BE2C (cell line): ENCODE data around the gene MESP2.
"Not testable (repeated sequence)": the region's sequence is repeated elsewhere in the genome, so short reads cannot be mapped to it uniquely, and the experiment has no call there.

Experiments used
- DNase-seq: peaks from one replicate; pipeline ENCODE4 v3.0.0-alpha.2; 2020
- H3K27me3 ChIP-seq: fragments of 250-450 bp; sonication (Bioruptor Pico); 2 replicates; pipeline ENCODE4 v1.5.1; 2020; ENCODE audit warnings: mild to moderate bottlenecking
- H3K36me3 ChIP-seq: fragments of 250-450 bp; sonication (Bioruptor Pico); 2 replicates; pipeline ENCODE4 v1.5.1; 2020; ENCODE audit warnings: mild to moderate bottlenecking
- H3K4me1 ChIP-seq: fragments of 250-450 bp; sonication (Bioruptor Pico); 2 replicates; pipeline ENCODE4 v1.5.1; 2020
- H3K4me3 ChIP-seq: 2 replicates; pipeline ENCODE4 v1.5.1; 2011; ENCODE audit warnings: low read depth, low read length
- H3K9me3 ChIP-seq: fragments of 250-450 bp; sonication (Bioruptor Pico); 2 replicates; pipeline ENCODE4 v1.5.1; 2020
- TF ChIP-seq, protein P1 (sequence below): IDR thresholded peaks from 2 replicates; pipeline ENCODE4 v1.5.1; 2012; ENCODE audit warnings: mild to moderate bottlenecking, low read depth, low read length

Gene MESP2

GRCh38 chr15:89780601-89781000, 4.5 kb downstream of the MESP2 start:
- TF ChIP-seq, protein P1, sequence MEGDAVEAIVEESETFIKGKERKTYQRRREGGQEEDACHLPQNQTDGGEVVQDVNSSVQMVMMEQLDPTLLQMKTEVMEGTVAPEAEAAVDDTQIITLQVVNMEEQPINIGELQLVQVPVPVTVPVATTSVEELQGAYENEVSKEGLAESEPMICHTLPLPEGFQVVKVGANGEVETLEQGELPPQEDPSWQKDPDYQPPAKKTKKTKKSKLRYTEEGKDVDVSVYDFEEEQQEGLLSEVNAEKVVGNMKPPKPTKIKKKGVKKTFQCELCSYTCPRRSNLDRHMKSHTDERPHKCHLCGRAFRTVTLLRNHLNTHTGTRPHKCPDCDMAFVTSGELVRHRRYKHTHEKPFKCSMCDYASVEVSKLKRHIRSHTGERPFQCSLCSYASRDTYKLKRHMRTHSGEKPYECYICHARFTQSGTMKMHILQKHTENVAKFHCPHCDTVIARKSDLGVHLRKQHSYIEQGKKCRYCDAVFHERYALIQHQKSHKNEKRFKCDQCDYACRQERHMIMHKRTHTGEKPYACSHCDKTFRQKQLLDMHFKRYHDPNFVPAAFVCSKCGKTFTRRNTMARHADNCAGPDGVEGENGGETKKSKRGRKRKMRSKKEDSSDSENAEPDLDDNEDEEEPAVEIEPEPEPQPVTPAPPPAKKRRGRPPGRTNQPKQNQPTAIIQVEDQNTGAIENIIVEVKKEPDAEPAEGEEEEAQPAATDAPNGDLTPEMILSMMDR = no peak
- Histone ChIP-seq H3K4me1 (peaks cover 9% of the 10 kb centered on the region), H3K36me3 (no peaks in the 10 kb centered on the region), H3K27me3 (no peaks in the 10 kb centered on the region), H3K4me3 (no peak overlapping the region), H3K9me3 (no peaks in the 10 kb centered on the region)
- DNase-seq = no peak

GRCh38 chr15:89781055-89781454, 4.9 kb downstream of the MESP2 start:
- Histone ChIP-seq H3K4me1 (peaks cover 9% of the 10 kb centered on the region), H3K27me3 (no peaks in the 10 kb centered on the region), H3K4me3 (no peak overlapping the region), H3K36me3 (no peaks in the 10 kb centered on the region), H3K9me3 (no peaks in the 10 kb centered on the region)
- no peak for DNase-seq
- TF ChIP-seq, protein P1 = no peak

GRCh38 chr15:89781891-89782618, 5.9 kb downstream of the MESP2 start:
- Histone ChIP-seq H3K36me3 (no peaks in the 10 kb centered on the region), H3K4me1 (peaks cover 9% of the 10 kb centered on the region), H3K9me3 (no peaks in the 10 kb centered on the region), H3K27me3 (no peaks in the 10 kb centered on the region), H3K4me3 (no peak overlapping the region)
- no peak for DNase-seq
- TF ChIP-seq, protein P1 = no peak

DNA sequence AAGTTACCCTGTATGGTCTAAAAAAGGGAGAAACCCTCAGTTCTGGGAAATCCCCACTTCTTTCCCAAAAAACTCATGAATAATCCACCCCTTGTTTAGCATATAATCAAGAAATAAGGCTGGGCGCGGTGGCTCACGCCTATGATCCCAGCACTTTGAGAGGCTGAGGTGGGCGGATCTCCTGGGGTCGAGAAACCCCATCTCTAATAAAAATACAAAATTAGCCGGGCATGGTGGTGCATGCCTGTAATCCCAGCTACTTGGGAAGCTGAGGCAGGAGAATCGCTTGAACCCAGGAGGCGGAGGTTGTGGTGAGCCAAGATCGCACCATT, 6.5 kb downstream of the MESP2 start:
- DNase-seq, H3K27me3 ChIP-seq, H3K4me1 ChIP-seq, H3K36me3 ChIP-seq, H3K9me3 ChIP-seq, H3K4me3 ChIP-seq: not testable (repeated sequence)

DNA sequence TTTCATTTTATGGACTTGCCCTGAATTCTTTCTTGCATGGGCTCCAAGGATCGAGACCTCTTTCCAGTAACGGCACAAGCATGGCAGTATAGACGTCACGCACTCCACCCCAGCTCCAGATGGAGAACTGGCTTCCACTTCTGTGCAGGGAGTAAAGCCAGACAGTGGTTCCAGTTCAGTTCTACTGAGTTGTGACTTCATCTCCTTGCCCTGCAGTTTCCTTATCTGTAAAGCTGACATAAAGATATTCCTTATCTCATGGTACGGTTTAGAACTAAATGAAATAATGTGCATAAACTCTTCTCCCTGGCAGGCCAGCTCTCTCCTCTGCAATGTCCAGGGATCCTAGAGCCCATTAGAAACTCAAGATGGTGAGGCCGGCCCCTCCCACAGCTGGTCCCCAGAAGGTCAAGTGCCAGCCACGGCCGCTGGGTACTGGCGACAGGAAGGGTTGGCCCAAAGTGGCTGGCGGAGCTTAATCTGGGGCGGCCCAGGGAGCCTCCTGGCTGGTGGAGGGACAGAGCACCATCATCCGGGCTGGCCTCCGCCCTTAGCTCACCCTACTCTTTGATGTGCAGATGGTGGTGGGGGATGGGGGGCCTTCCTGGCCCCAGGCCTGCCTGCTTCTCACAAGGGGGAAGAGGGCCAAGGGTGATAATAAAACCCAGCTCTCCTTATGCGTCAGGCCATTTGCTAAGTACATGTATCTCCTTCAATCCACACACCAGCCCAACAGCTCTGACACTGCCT, 7.2 kb downstream of the MESP2 start:
- Histone ChIP-seq H3K27me3 (no peaks in the 10 kb centered on the region), H3K4me3 (no peak overlapping the region), H3K36me3 (no peaks in the 10 kb centered on the region), H3K9me3 (no peaks in the 10 kb centered on the region), H3K4me1 (peaks cover 9% of the 10 kb centered on the region)
- peak; percentile 45 for DNase-seq
- TF ChIP-seq, protein P1 = no peak

DNA sequence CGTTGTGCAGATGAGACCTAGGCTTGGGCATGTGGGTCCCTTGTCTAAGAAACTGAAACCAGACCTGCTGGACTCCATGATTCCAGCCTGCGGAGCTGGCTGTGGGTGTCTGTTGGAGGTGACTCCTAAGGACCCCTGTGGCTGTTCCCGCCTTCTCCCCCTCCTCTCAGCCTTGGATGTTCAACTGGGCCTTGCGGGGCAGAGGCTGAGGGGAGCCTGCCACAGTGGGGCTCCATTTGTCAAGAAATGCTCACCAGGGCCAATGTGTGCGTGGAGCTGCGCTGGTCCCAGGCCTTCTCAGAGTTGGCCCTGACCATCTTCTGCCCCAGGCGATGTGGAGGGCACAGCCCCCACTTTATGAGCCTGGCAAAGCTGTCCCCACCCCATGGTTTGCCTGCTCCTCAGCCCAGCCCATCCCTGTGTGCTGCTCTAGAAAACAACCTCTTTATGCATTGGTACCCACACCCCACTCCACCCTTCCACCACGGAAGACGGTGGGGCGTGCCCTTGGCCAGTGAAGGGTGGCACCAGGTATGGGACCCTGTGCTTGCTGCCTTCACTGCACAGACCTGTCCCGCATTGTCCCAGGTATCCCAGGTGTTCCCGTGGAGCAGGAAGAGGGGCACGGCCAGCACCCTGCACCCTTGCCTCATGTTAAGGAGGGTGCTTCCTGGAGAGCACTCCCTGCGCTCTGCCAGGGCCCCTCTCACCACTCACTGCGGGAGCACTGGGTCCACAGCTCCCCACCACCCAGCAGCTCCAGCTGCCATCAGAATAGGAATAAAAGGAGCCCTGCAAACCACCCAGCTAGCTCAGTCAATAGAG, 7.9 kb downstream of the MESP2 start:
- H3K4me1 ChIP-seq = peaks cover 9% of the 10 kb centered on the region
- DNase-seq = no peak

More for the DNA sequence above, 7.9 kb downstream of the MESP2 start:
- H3K9me3 ChIP-seq = no peaks in the 10 kb centered on the region
- no peaks in the 10 kb centered on the region for H3K36me3 ChIP-seq
- H3K4me3 ChIP-seq = no peak overlapping the region
- no peaks in the 10 kb centered on the region for H3K27me3 ChIP-seq
- TF ChIP-seq, protein P1 = no peak
